CD4-positive, alpha-beta T cell treated with Interleukin-17A for 1 hour (primary cell): ENCODE data around the gene CABLES2.
"Not testable (repeated sequence)": the region's sequence is repeated elsewhere in the genome, so short reads cannot be mapped to it uniquely, and the experiment has no call there.

Experiments used
- DNase-seq: peaks from one replicate; pipeline ENCODE4 v3.0.0-alpha.2; 2020

CABLES2 gene

GRCh38 chr20:62433658-62434497 is 26.8 kb upstream of the CABLES2 start:
- DNase-seq: no peak

GRCh38 chr20:62430866-62431447 is 23.9 kb upstream of the CABLES2 start:
- no peak for DNase-seq

- no peak for DNase-seq
These were observed 23.3 kb upstream of the CABLES2 start for GRCh38 chr20:62430311-62430853.

GRCh38 chr20:62429455-62430310 is 22.6 kb upstream of the CABLES2 start:
- no peak for DNase-seq

- no peak for DNase-seq
These were observed 21.6 kb upstream of the CABLES2 start for GRCh38 chr20:62428396-62429295.

GRCh38 chr20:62428002-62428372 is 20.9 kb upstream of the CABLES2 start:
- no peak for DNase-seq

GRCh38 chr20:62427172-62428001 is 20.3 kb upstream of the CABLES2 start, which contains the start of gene RBBP8NL:
RBBP8NL (minus strand) TSS chr20:62427539; CDS start chr20:62419647, 7,892 bp downstream.
- no peak for DNase-seq

- no peak for DNase-seq
These were observed 19.6 kb upstream of the CABLES2 start for GRCh38 chr20:62426699-62427131.

- DNase-seq: not testable (repeated sequence)
These were observed 18.9 kb upstream of the CABLES2 start for GRCh38 chr20:62426059-62426348.

GRCh38 chr20:62425281-62426058 is 18.4 kb upstream of the CABLES2 start:
- no peak for DNase-seq

- no peak for DNase-seq
These were observed 17.4 kb upstream of the CABLES2 start for GRCh38 chr20:62424249-62425107.

- DNase-seq: no peak
These were observed 16.2 kb upstream of the CABLES2 start for GRCh38 chr20:62423326-62423706.

- DNase-seq: no peak
These were observed 15.7 kb upstream of the CABLES2 start for GRCh38 chr20:62422636-62423325.

- no peak for DNase-seq
These were observed 14.6 kb upstream of the CABLES2 start for GRCh38 chr20:62421716-62421990.

GRCh38 chr20:62420846-62421715 is 14.0 kb upstream of the CABLES2 start:
- DNase-seq: no peak

GRCh38 chr20:62419759-62420158 is 12.7 kb upstream of the CABLES2 start:
- no peak for DNase-seq

GRCh38 chr20:62418709-62419487 is 11.8 kb upstream of the CABLES2 start:
- DNase-seq: no peak
